Measurements from ENCODE around the gene TOR2A. TPM values are rescaled to one million over a fixed set of nuclear protein-coding genes. Genes with fewer than 3 reads are reported as not detected.

TOR2A gene
- total and polyA plus RNA-seq, 11 donors = 1.7 to 9.2 (median 3.4) TPM

DNA sequence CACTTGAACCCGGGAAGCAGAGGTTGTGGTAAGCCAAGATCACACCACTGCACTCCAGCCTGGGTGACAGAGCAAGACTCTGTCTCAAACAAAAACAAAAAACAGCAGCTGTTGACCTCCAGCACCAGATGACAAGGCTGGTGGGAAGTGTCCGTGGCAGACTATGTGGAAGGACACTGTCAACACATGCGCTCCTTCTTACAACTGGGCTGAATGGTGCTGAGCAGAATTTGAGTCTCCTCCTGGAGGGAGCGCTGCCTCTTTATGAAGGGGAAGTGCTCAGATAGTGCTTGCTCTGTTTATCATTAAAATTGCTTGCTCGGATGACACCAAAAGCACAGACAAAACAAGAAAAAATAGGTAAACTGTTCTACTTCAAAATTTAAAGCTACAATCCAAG lies 37.5 kb downstream of the TOR2A start:
- Histone ChIP-seq H3K27me3 (no peaks in the 10 kb centered on the region), H3K27ac (no peak overlapping the region), H3K4me1 (peaks cover 0 to 14% (median 8%) of the 10 kb centered on the region in 12 donors), H3K36me3 (peaks cover 0 to 2% (median 0%) of the 10 kb centered on the region in 9 donors), H3K9me3 (no peaks in the 10 kb centered on the region), H3K4me3 (no peak overlapping the region)
- ATAC-seq (no peak), DNase-seq (no peak)
- TF ChIP-seq POLR2A (IDR thresholded peaks at IDR 0.05) = no peak
- TF ChIP-seq, protein P1, sequence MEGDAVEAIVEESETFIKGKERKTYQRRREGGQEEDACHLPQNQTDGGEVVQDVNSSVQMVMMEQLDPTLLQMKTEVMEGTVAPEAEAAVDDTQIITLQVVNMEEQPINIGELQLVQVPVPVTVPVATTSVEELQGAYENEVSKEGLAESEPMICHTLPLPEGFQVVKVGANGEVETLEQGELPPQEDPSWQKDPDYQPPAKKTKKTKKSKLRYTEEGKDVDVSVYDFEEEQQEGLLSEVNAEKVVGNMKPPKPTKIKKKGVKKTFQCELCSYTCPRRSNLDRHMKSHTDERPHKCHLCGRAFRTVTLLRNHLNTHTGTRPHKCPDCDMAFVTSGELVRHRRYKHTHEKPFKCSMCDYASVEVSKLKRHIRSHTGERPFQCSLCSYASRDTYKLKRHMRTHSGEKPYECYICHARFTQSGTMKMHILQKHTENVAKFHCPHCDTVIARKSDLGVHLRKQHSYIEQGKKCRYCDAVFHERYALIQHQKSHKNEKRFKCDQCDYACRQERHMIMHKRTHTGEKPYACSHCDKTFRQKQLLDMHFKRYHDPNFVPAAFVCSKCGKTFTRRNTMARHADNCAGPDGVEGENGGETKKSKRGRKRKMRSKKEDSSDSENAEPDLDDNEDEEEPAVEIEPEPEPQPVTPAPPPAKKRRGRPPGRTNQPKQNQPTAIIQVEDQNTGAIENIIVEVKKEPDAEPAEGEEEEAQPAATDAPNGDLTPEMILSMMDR (IDR thresholded peaks at IDR 0.05) = no peak
- intact Hi-C loops (cut with DNase I) = no loop called here
- 72 to 78% (median 75%) methylated on average over 5 of the region's 5 CpGs for WGBS, 4 donors

DNA sequence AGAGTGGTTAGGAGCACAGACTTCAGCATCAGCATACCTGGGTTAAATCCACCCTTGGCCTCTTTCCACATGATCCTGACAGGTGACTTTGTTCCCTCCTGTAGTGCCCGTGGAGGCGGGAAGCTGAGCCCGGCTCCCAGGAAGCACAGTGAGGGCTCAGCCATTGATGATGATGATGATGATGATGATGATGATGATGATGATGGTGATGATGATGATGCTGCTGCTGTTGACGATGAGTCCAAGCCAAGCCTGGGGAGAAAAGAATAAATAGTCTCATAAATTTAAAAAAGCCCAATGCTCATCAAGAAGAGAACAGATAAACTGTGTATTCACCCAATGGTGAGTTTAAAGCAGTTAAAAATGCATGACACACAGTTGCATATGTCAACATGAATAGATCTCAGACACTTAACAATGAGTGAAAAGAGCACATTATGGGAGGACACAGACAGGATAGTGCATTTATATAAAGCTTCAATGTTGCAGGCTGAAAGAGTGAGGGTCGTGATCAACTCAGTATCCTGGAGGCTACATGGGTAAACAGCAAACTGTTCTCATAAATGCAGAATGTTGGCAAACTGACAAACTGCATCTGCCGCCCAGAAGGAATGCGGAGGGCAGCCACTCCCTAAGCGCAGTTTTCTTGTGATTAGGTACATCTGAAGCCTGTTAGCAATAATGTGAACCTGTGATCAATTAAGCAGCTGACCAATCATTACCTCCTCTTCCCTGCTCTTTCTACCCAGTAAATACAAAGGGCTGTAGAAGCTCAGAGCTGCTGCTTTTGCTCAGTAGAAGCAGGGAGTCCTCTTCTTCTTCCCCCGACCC lies 40.0 kb downstream of the TOR2A start:
- Histone ChIP-seq H3K27me3 (no peaks in the 10 kb centered on the region), H3K9me3 (no peaks in the 10 kb centered on the region), H3K4me1 (peaks cover 0 to 14% (median 8%) of the 10 kb centered on the region in 12 donors), H3K27ac (no peak overlapping the region), H3K36me3 (peaks cover 0 to 27% (median 16%) of the 10 kb centered on the region in 9 donors), H3K4me3 (no peak overlapping the region)
- intact Hi-C loops (cut with DNase I) = loop anchor here in 1 of 10 donors (5.0 kb wide), 1 partner anchor 43 kb away; no protein-coding TSS in a partner anchor
- ATAC-seq = no peak
- DNase-seq = no peak
- WGBS, 4 donors = 72 to 79% (median 74%) methylated on average over 9 of the region's 9 CpGs
- no peak for TF ChIP-seq POLR2A (IDR thresholded peaks at IDR 0.05)
- TF ChIP-seq, protein P1 (IDR thresholded peaks at IDR 0.05) = no peak

DNA sequence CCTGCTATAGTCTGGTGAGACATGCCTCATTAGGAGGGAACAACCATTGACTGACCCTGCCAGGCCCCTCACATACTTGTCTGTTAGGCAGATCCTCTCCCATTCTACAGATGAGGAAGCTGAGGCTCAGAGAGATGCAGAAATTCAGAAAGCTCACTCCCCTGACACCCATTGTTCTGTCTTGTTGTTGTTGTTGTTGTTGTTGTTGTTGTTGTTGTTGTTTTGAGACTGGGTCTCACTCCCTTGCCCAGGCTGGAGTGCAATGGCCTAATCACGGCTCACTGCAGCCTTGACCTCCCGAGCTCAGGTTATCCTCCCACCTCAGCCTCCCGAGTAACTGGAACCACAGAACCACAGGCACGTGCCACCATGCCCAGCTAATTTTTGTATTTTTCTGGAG lies 41.4 kb downstream of the TOR2A start:
- TF ChIP-seq POLR2A (IDR thresholded peaks at IDR 0.05) = no peak
- TF ChIP-seq, protein P1 (IDR thresholded peaks at IDR 0.05) = no peak
- WGBS, 4 donors = 91 to 100% (median 97%) methylated on average over 4 of the region's 4 CpGs
- Histone ChIP-seq H3K27ac (no peak overlapping the region), H3K4me3 (no peak overlapping the region), H3K9me3 (no peaks in the 10 kb centered on the region), H3K4me1 (peaks cover 0 to 4% (median 0%) of the 10 kb centered on the region in 12 donors), H3K36me3 (peaks cover 0 to 41% (median 26%) of the 10 kb centered on the region in 9 donors), H3K27me3 (no peaks in the 10 kb centered on the region)
- DNase-seq (no peak), ATAC-seq (no peak)
- intact Hi-C loops (cut with DNase I) = loop anchor here in 1 of 10 donors (5.0 kb wide), 1 partner anchor 41 kb away; no protein-coding TSS in a partner anchor

DNA sequence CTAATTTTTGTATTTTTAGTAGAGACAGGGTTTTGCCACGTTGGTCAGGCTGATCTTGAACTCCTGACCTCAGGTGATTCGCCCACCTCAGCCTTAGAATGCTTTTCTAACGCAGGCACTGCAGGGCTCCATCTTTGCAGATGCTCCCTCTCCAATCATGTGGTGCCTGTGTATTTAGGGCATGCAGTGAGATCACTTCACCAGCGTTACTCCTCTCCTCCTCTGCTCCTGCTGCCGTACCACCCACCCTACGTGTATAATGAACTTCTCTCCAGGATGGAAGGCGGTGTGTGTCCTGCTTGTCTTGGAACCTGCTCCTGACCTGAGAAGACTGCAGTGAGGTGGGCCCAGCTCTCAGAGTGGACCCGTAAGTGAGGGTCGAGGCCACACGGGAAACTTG lies 42.0 kb downstream of the TOR2A start:
- Histone ChIP-seq H3K4me3 (no peak overlapping the region), H3K27ac (no peak overlapping the region), H3K9me3 (no peaks in the 10 kb centered on the region), H3K36me3 (peaks cover 0 to 46% (median 27%) of the 10 kb centered on the region in 9 donors), H3K4me1 (no peaks in the 10 kb centered on the region), H3K27me3 (no peaks in the 10 kb centered on the region)
- ATAC-seq = no peak
- TF ChIP-seq, protein P1 (IDR thresholded peaks at IDR 0.05) = no peak
- TF ChIP-seq POLR2A (IDR thresholded peaks at IDR 0.05) = no peak
- DNase-seq = no peak
- 88 to 91% (median 90%) methylated on average over 10 of the region's 10 CpGs for WGBS, 4 donors
- intact Hi-C loops (cut with DNase I) = loop anchor here in 1 of 10 donors (5.0 kb wide), 1 partner anchor 41 kb away; no protein-coding TSS in a partner anchor

All from heart left ventricle (tissue), 16 donors.